ENCODE results near the gene SPATA31A6. TPM values are rescaled to one million over a fixed set of nuclear protein-coding genes. Genes with fewer than 3 reads are reported as not detected.
"Not testable (repeated sequence)": the region's sequence is repeated elsewhere in the genome, so short reads cannot be mapped to it uniquely, and the experiment has no call there.

Gene SPATA31A6
- not detected in 2 replicates for total RNA-seq

GRCh38 chr9:42183359-42183758, at the start of gene SPATA31A6:
Gene SPATA31A6 (plus strand): TSS chr9:42183659. CDS start chr9:42183688, 29 bp downstream.
- H3K9me3 ChIP-seq (ENCODE audit: low read depth, low read length); H3K36me3 ChIP-seq (ENCODE audit: insufficient read depth, low read length); H3K4me2 ChIP-seq (ENCODE audit: insufficient read depth, low read length); H3K27me3 ChIP-seq (ENCODE audit: insufficient read depth, low read length); H3K27ac ChIP-seq (ENCODE audit: low read depth, low read length); H3K4me1 ChIP-seq (ENCODE audit: insufficient read depth, low read length); H3K79me2 ChIP-seq (ENCODE audit: insufficient read depth, low read length); H2AFZ ChIP-seq (ENCODE audit: low read length); H3K4me3 ChIP-seq (ENCODE audit: insufficient read depth, low read length); H4K20me1 ChIP-seq (ENCODE audit: insufficient read depth, low read length); DNase-seq (ENCODE audit: insufficient read length, low spot score, missing footprints): not testable (repeated sequence)

DNA sequence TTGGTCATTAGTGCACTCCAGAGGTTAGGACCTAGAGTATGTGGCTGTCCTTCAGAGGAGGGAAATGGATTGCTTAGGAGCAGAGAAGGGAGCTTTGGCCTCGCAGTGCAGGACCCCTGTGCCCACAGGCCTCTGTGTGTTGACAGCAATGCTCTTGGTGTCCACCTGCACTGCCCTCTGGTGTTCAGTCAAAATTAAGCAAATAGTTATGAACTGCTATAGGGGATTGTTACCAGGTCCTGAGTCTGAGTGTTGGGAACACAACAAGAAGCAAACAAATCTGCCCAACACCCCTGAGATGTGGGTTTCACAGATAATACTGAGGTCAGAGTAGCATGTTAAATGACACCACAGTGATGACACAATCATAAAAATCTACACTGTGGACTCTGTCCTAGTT, 23.2 kb upstream of the SPATA31A6 start:
- H3K27ac ChIP-seq (ENCODE audit: low read depth, low read length); H2AFZ ChIP-seq (ENCODE audit: low read length); H4K20me1 ChIP-seq (ENCODE audit: insufficient read depth, low read length); H3K4me3 ChIP-seq (ENCODE audit: insufficient read depth, low read length); H3K9me3 ChIP-seq (ENCODE audit: low read depth, low read length); H3K27me3 ChIP-seq (ENCODE audit: insufficient read depth, low read length); H3K4me2 ChIP-seq (ENCODE audit: insufficient read depth, low read length); H3K79me2 ChIP-seq (ENCODE audit: insufficient read depth, low read length); H3K36me3 ChIP-seq (ENCODE audit: insufficient read depth, low read length); DNase-seq (ENCODE audit: insufficient read length, low spot score, missing footprints); H3K4me1 ChIP-seq (ENCODE audit: insufficient read depth, low read length): not testable (repeated sequence)
- TF ChIP-seq, protein P1, sequence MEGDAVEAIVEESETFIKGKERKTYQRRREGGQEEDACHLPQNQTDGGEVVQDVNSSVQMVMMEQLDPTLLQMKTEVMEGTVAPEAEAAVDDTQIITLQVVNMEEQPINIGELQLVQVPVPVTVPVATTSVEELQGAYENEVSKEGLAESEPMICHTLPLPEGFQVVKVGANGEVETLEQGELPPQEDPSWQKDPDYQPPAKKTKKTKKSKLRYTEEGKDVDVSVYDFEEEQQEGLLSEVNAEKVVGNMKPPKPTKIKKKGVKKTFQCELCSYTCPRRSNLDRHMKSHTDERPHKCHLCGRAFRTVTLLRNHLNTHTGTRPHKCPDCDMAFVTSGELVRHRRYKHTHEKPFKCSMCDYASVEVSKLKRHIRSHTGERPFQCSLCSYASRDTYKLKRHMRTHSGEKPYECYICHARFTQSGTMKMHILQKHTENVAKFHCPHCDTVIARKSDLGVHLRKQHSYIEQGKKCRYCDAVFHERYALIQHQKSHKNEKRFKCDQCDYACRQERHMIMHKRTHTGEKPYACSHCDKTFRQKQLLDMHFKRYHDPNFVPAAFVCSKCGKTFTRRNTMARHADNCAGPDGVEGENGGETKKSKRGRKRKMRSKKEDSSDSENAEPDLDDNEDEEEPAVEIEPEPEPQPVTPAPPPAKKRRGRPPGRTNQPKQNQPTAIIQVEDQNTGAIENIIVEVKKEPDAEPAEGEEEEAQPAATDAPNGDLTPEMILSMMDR (IDR thresholded peaks at IDR 0.05; ENCODE audit: extremely low read depth, low read depth, low read length), result peak; percentile 17

- H3K4me3 ChIP-seq (ENCODE audit: insufficient read depth, low read length); H3K79me2 ChIP-seq (ENCODE audit: insufficient read depth, low read length); DNase-seq (ENCODE audit: insufficient read length, low spot score, missing footprints); H3K9me3 ChIP-seq (ENCODE audit: low read depth, low read length); H4K20me1 ChIP-seq (ENCODE audit: insufficient read depth, low read length); H3K4me2 ChIP-seq (ENCODE audit: insufficient read depth, low read length); H3K27me3 ChIP-seq (ENCODE audit: insufficient read depth, low read length); H3K27ac ChIP-seq (ENCODE audit: low read depth, low read length); H3K4me1 ChIP-seq (ENCODE audit: insufficient read depth, low read length); H2AFZ ChIP-seq (ENCODE audit: low read length); H3K36me3 ChIP-seq (ENCODE audit: insufficient read depth, low read length): not testable (repeated sequence)
Measured at GRCh38 chr9:42219861-42220260, 36.4 kb downstream of the SPATA31A6 start.

GRCh38 chr9:42223230-42223629, 39.8 kb downstream of the SPATA31A6 start:
- not testable (repeated sequence) for H3K79me2 ChIP-seq (ENCODE audit: insufficient read depth, low read length); H3K4me3 ChIP-seq (ENCODE audit: insufficient read depth, low read length); H4K20me1 ChIP-seq (ENCODE audit: insufficient read depth, low read length); H2AFZ ChIP-seq (ENCODE audit: low read length); H3K4me2 ChIP-seq (ENCODE audit: insufficient read depth, low read length); H3K9me3 ChIP-seq (ENCODE audit: low read depth, low read length); H3K36me3 ChIP-seq (ENCODE audit: insufficient read depth, low read length); H3K27ac ChIP-seq (ENCODE audit: low read depth, low read length); DNase-seq (ENCODE audit: insufficient read length, low spot score, missing footprints); H3K4me1 ChIP-seq (ENCODE audit: insufficient read depth, low read length); H3K27me3 ChIP-seq (ENCODE audit: insufficient read depth, low read length)

DNA sequence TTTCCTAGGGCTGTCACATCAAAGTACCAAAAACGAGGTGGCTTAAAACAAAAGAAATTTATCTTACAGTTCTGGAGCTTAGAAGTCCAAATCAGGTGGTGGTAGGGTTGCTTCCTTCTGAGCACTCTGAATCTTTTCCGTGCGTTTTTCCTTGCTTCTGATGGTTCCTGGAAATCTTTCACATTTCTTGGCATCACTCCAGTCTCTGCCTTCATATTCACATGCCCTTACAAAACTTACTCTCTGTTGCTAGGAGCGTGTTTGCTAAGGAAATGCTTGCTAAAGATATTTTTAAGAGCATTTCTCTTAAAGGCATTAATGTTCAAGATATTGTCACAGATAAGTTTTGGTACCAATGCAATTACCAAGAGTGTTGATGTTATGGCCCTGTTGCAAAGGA, 49.6 kb downstream of the SPATA31A6 start:
- not testable (repeated sequence) for H3K27me3 ChIP-seq (ENCODE audit: insufficient read depth, low read length); H4K20me1 ChIP-seq (ENCODE audit: insufficient read depth, low read length); H3K4me3 ChIP-seq (ENCODE audit: insufficient read depth, low read length); H3K27ac ChIP-seq (ENCODE audit: low read depth, low read length); H3K4me1 ChIP-seq (ENCODE audit: insufficient read depth, low read length); DNase-seq (ENCODE audit: insufficient read length, low spot score, missing footprints); H3K4me2 ChIP-seq (ENCODE audit: insufficient read depth, low read length); H3K79me2 ChIP-seq (ENCODE audit: insufficient read depth, low read length); H2AFZ ChIP-seq (ENCODE audit: low read length); H3K36me3 ChIP-seq (ENCODE audit: insufficient read depth, low read length); H3K9me3 ChIP-seq (ENCODE audit: low read depth, low read length)

- H3K36me3 ChIP-seq (ENCODE audit: insufficient read depth, low read length); DNase-seq (ENCODE audit: insufficient read length, low spot score, missing footprints); H2AFZ ChIP-seq (ENCODE audit: low read length); H3K9me3 ChIP-seq (ENCODE audit: low read depth, low read length); H3K4me3 ChIP-seq (ENCODE audit: insufficient read depth, low read length); H4K20me1 ChIP-seq (ENCODE audit: insufficient read depth, low read length); H3K4me2 ChIP-seq (ENCODE audit: insufficient read depth, low read length); H3K4me1 ChIP-seq (ENCODE audit: insufficient read depth, low read length); H3K27me3 ChIP-seq (ENCODE audit: insufficient read depth, low read length); H3K79me2 ChIP-seq (ENCODE audit: insufficient read depth, low read length); H3K27ac ChIP-seq (ENCODE audit: low read depth, low read length): not testable (repeated sequence)
Measured at GRCh38 chr9:42234610-42235009, 51.2 kb downstream of the SPATA31A6 start.

GRCh38 chr9:42235352-42235991, 52.0 kb downstream of the SPATA31A6 start:
- H4K20me1 ChIP-seq (ENCODE audit: insufficient read depth, low read length); H3K9me3 ChIP-seq (ENCODE audit: low read depth, low read length); H2AFZ ChIP-seq (ENCODE audit: low read length); H3K36me3 ChIP-seq (ENCODE audit: insufficient read depth, low read length); H3K4me1 ChIP-seq (ENCODE audit: insufficient read depth, low read length); H3K4me2 ChIP-seq (ENCODE audit: insufficient read depth, low read length); DNase-seq (ENCODE audit: insufficient read length, low spot score, missing footprints); H3K4me3 ChIP-seq (ENCODE audit: insufficient read depth, low read length); H3K79me2 ChIP-seq (ENCODE audit: insufficient read depth, low read length); H3K27ac ChIP-seq (ENCODE audit: low read depth, low read length); H3K27me3 ChIP-seq (ENCODE audit: insufficient read depth, low read length): not testable (repeated sequence)

DNA sequence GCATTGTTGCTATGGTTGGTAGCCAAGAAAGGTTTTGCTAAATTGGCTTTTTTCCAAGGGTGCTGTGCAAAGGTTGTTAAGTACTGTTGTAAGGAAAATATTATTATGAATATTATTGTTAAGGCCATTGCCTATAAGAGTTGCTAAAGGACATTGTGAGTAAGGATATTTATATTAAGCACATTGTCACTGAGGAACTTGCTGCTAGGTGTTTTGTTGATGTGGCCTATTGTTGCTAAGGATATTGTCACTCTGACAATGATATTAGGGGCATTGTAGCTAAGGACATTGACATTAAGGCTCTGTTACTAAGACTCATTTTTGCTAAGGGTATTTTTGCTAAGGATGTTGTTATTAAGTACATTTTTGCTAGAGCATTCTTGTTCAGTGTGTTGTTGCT, 52.6 kb downstream of the SPATA31A6 start:
- not testable (repeated sequence) for H3K4me3 ChIP-seq (ENCODE audit: insufficient read depth, low read length); H3K9me3 ChIP-seq (ENCODE audit: low read depth, low read length); H4K20me1 ChIP-seq (ENCODE audit: insufficient read depth, low read length); H3K4me2 ChIP-seq (ENCODE audit: insufficient read depth, low read length); H3K4me1 ChIP-seq (ENCODE audit: insufficient read depth, low read length); H3K36me3 ChIP-seq (ENCODE audit: insufficient read depth, low read length); H3K79me2 ChIP-seq (ENCODE audit: insufficient read depth, low read length); H3K27me3 ChIP-seq (ENCODE audit: insufficient read depth, low read length); H2AFZ ChIP-seq (ENCODE audit: low read length); DNase-seq (ENCODE audit: insufficient read length, low spot score, missing footprints); H3K27ac ChIP-seq (ENCODE audit: low read depth, low read length)

All from osteoblast (primary cell).